ENCODE measurements around the gene RBM33. TPM values are rescaled to one million over a fixed set of nuclear protein-coding genes. Genes with fewer than 3 reads are reported as not detected.

RBM33 gene
- total and polyA plus RNA-seq, 9 of the 15 experiments (the other 6 are each of a cell fraction or from before 2014, with no cell fraction given): 4.4 to 80.7 (median 27.3) TPM

- peak; percentile 27; the same call in 1 of the 2 replicates for TF ChIP-seq ARID3A (IDR thresholded peaks at IDR 0.05; ENCODE audit: borderline replicate concordance, low read depth, low read length)
- no peak for TF ChIP-seq ZNF551 (CRISPR knock-in tag; IDR thresholded peaks at IDR 0.05)
- TF ChIP-seq DPF2 (IDR thresholded peaks at IDR 0.05): peak; percentile 89
- TF ChIP-seq CTBP1 (IDR thresholded peaks at IDR 0.05; ENCODE audit: borderline replicate concordance): peak; percentile 49; the same call in 1 of the 2 replicates
- peak; percentile 41; the same call in 1 of the 2 replicates for TF ChIP-seq ZEB2 (IDR thresholded peaks at IDR 0.05)
- no peak for TF ChIP-seq PTTG1 (tag; IDR thresholded peaks at IDR 0.05; ENCODE audit: low read depth)
- no peak for TF ChIP-seq NR2C2 (CRISPR knock-in tag; IDR thresholded peaks at IDR 0.05)
- TF ChIP-seq NR2C2 (tag; IDR thresholded peaks at IDR 0.05): 0 out of 2 replicates have a peak, but pooled peaks have one; percentile 15
- TF ChIP-seq MTA2 (IDR thresholded peaks at IDR 0.05; ENCODE audit: low read depth): peak; percentile 57; the same call in 1 of the 2 replicates
- 0 out of 4 replicates have a peak, but pooled peaks of 1 of the 2 experiments have one; percentile 12 for TF ChIP-seq SIX5 (IDR thresholded peaks at IDR 0.05; ENCODE audit: borderline replicate concordance in 1 of 2, insufficient read depth in 1 of 2, low read depth in 1 of 2, low read length in 2 of 2)
Measured at GRCh38 chr7:155680864-155681263, 36.4 kb downstream of the RBM33 start (continued).

GRCh38 chr7:155681663-155682062 is 37.2 kb downstream of the RBM33 start:
- in situ Hi-C loops (cut with MboI): no loop called here
- H3K9ac ChIP-seq (ENCODE audit: insufficient read depth in 1 of 2, low read depth in 2 of 2, low read length in 2 of 2): no peak overlapping the region
- DNase-seq (ENCODE audit: extremely low read depth in 1 of 4, low spot score in 3 of 4) (no peak), ATAC-seq (no peak), FAIRE-seq (no peak)
- no TSS peak for BruUV-seq (replicated peaks)
- H2AFZ ChIP-seq (ENCODE audit: low read depth, low read length): no peak overlapping the region
- no peaks in the 10 kb centered on the region for H3K27me3 ChIP-seq (ENCODE audit: control insufficient read depth in 2 of 2, insufficient read depth in 2 of 2, low read length in 2 of 2)
- ChIA-PET CTCF (ENCODE audit: low intra/inter-chr PET ratio) (no interaction called here), POLR2A (interaction anchor here (0.6 to 1.8 kb wide), 5 partner anchors 11 to 998 kb away, joined by 3 to 6 read pairs (median 3); no protein-coding TSS in a partner anchor)
- H3K79me2 ChIP-seq (ENCODE audit: control insufficient read depth, insufficient read depth, low read length): peaks cover 80% of the 10 kb centered on the region
- H3K4me3 ChIP-seq: no peak overlapping the region
- H3K36me3 ChIP-seq (ENCODE audit: control insufficient read depth, insufficient read depth, low read length): peaks cover 78% of the 10 kb centered on the region
- no peaks in the 10 kb centered on the region for H3K9me3 ChIP-seq (replicated peaks; ENCODE audit: control insufficient read depth, insufficient read depth, low read depth, low read length)
- no peak overlapping the region for H3K27ac ChIP-seq (ENCODE audit: extremely low read depth, low read depth, low read length)
- H3K4me2 ChIP-seq (ENCODE audit: insufficient read depth, low read length): no peak overlapping the region
- peaks cover 0 to 33% of the 10 kb centered on the region in 2 experiments; a peak in 4 of 5 replicates for H3K4me1 ChIP-seq (replicated peaks in 1 of 2; ENCODE audit: control insufficient read depth in 2 of 2, insufficient read depth in 2 of 2, low read length in 2 of 2)
- 91% methylated on average over 5 of the region's 5 CpGs for WGBS (ENCODE audit: insufficient coverage, low coverage, missing lambda C conversion rate)
- intact Hi-C loops (cut with micrococcal nuclease): no loop called here
- peaks cover 6% of the 10 kb centered on the region for H3K9me1 ChIP-seq (ENCODE audit: control insufficient read depth, insufficient read depth, low read length)
- peaks cover 23% of the 10 kb centered on the region for H4K20me1 ChIP-seq (replicated peaks; ENCODE audit: control insufficient read depth, insufficient read depth, low read length)
- no peak for TF ChIP-seq CREM (IDR thresholded peaks at IDR 0.05; ENCODE audit: low read depth)
- TF ChIP-seq SMAD1 (IDR thresholded peaks at IDR 0.05; ENCODE audit: low read depth, low read length, partially characterized antibody): no peak
- no peak for TF ChIP-seq NONO (IDR thresholded peaks at IDR 0.05; ENCODE audit: low read depth in 2 of 2, low read length in 1 of 2)
- no peak for TF ChIP-seq BRF2 (IDR thresholded peaks at IDR 0.05; ENCODE audit: borderline replicate concordance, insufficient read depth, insufficient read length)
- TF ChIP-seq HNRNPH1 (optimal IDR thresholded peaks at IDR 0.05; ENCODE audit: low read depth, low read length): no peak
- no peak for TF ChIP-seq WHSC1 (IDR thresholded peaks at IDR 0.05; ENCODE audit: low read length)
- TF ChIP-seq ARID3B (CRISPR knock-in tag; IDR thresholded peaks at IDR 0.05; ENCODE audit: borderline replicate concordance): no peak
- TF ChIP-seq TEAD4 (IDR thresholded peaks at IDR 0.05; ENCODE audit: low read length): no peak
- TF ChIP-seq TEAD4 (CRISPR knock-in tag; IDR thresholded peaks at IDR 0.05; ENCODE audit: borderline replicate concordance): no peak

All from K562 (cell line).